Ishikawa (cell line): ENCODE measurements around the gene HCN2.
"Not testable (repeated sequence)": the region's sequence is repeated elsewhere in the genome, so short reads cannot be mapped to it uniquely, and the experiment has no call there.

Source experiments
- FOXM1 ChIP-seq: IDR thresholded peaks from 2 replicates; pipeline ENCODE4 v1.6.1; 2012; ENCODE audit warnings: low read depth, borderline replicate concordance
- TAF1 ChIP-seq: IDR thresholded peaks from 2 replicates; pipeline ENCODE4 v1.6.1; 2012; ENCODE audit warnings: low read depth, mild to moderate bottlenecking

- TF ChIP-seq TAF1, FOXM1: not testable (repeated sequence)
These were observed 39.8 kb downstream of the HCN2 start for GRCh38 chr19:629515-629914.
